Activated gamma-delta T cell treated with anti-CD3 and anti-CD28 coated beads, Interleukin-2, amount 50 U/mL, for 16 hours (primary cell): ENCODE measurements around the gene ZNF777.
"Not testable (repeated sequence)": the region's sequence is repeated elsewhere in the genome, so short reads cannot be mapped to it uniquely, and the experiment has no call there.

ENCODE experiments used
- DNase-seq: peaks from one replicate; pipeline ENCODE4 v3.0.0-alpha.2; 2020; ENCODE audit warnings: low read depth

ZNF777 gene

DNA sequence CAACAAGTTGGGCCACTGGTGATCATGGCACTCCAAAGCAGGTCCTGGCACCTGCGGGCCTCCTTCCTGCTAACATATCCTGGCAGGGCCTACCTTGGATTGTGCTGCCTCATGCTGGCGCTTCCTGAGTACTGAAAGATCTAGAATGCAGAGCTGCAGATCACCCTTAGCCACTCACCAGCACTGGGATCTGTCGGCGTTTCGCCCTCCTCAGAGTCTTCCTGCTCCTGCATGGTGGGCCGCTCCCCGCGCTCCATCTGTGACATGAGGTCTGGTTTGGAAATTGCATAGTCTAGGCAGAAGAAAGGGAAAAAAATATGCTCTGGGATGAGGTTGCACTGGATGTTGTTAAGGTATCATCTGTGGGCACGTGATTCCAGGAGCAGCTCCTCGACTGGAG, 10.0 kb downstream of the ZNF777 start:
- no peak for DNase-seq

DNA sequence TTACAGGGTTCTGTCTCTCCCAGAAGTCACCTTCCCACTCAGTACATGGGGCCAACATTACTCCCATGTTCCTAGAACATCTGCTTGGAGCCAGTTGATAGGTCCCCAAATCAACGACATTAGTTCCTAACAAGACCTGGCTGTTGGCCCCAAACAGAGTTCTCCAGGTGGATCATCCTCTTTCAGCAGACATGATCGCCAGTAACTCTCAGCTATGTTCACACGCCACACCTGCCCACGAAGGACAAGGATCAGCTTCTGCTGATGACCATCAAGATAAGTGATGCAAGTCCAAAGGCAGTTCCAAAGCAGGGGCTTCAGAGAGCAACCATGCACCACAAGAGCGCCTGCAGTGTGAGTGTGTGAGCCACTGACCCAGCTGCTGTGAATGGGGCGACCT, 11.0 kb downstream of the ZNF777 start:
- DNase-seq: no peak

DNA sequence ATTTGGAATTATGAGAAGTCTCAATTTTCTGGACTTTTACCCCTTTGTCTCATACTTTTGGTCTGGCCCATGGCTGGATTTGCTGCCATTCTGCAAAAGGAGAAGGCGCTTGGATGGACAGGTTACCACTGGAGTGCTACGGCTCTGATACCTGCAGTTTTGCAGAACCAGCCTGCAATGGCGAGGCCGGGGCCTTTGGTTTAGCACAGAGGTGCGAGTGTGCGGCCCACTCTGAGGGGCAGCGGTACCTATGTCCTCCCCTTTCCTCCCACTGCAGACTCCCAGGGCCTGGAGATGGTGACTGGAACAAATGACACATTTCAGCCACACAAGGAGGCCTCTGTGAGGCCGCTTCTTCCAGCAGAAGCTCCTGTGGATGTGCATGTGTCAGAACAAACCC, 11.9 kb downstream of the ZNF777 start:
- no peak for DNase-seq

DNA sequence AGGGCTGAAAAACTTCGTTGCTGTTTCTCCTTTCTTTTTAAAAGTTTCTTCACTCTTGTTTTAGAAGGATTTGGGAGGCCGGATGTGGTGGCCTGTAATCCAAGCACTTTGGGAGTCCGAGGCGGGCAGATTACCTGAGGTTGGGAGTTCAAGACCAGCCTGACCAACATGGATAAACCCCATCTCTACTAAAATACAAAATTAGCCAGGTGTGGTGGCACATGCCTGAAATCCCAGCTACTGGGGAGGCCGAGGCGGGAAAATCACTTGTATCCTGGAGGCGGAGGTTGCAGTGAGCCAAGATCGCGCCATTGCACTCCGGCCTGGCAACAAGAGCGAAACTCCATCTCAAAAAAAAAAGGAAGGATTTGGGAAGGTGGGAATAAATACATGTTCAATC, 14.8 kb downstream of the ZNF777 start:
- DNase-seq: not testable (repeated sequence)

DNA sequence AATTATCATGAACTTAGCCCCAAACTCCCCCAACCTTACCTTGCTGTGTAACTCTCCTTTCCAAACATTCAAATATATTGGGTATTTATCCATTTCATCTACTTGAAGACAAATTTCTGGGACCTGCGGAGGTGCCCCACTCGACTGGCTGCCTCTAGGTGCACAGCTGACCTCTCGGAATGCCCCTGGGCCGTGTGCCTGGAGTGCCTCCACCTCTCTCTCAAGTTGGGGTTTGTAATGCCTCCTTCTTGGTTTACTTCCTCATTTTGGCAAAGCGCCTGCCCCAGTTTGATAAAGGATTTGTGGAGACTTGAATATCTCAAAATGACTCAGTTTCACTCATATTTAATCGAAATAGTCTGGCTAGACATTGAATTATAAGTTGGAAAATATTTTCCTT, 16.6 kb downstream of the ZNF777 start:
- DNase-seq: no peak

DNA sequence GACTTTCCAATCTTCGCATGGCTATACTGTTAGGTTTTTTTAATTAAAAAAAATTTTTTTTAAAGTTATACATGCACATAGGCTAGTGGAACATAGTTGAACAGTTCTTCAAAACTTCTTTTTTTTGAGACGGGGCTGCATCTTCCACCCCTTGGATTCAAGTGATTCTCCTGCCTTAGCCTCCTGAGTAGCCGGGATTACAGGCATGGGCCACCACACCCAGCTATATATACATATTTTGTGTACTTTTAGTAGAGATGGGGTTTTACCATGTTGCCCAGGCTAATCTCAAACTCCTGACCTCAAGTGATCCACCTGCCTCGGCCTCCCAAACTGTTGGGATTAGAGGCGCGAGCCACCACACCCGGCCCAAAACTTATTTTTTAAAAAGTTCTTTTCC, 17.3 kb downstream of the ZNF777 start:
- no peak for DNase-seq

DNA sequence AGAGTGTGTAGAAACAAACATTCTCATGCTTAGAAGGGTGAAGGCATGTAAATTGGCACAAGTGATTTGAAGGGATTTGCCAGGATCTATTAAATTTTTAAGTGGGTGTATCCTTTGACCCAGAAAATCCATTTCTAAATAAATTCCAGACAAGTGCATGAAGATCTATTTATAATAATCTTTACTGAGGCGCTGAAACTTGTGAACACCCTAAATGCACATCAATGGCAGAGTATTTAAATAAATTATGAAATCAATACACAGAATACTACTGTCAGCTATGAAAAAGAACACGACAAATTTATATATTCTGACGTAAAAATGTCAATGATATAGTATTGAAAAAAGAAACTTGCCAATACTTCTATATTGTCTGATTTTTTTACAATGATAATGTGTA, 17.9 kb downstream of the ZNF777 start:
- no peak for DNase-seq

DNA sequence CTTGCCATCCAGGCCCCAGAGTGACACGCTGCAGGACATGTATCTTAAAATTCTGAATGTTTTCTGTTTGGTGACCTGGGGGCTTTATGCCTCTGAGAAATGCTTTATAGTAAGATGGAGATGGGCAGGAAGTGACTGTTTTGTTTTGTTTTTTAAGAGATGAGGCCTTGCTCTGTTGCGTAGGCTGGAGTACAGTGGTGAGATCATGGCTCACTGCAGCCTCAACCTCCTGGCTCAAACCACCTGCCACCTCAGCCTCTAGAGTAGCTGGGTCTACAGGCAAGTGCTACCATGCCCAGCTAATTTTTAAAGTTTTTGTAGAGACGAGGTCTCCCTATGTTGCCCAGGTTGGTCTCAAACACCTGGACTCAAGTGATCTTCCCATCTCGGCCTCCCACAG, 20.6 kb downstream of the ZNF777 start:
- DNase-seq: no peak

DNA sequence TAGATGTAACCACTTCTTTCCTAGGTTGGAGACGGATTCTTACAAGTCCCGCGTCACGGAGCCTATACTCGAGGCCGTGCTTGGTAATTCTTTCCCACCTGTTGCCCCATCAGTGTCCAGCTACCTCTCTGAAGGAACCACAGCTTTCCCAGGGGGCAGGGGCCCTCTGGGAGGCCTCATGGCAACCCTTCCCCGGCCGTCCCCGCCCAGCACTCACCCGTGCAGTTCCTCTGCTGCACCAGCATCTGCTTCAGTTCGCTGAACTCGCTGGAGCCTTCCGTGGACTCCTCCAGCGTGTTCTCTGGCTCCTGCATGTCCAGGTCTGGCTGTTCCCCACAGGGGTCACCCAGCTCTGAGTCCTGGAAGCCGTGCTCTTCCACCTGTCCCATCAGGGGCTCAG, 24.5 kb downstream of the ZNF777 start:
- no peak for DNase-seq

DNA sequence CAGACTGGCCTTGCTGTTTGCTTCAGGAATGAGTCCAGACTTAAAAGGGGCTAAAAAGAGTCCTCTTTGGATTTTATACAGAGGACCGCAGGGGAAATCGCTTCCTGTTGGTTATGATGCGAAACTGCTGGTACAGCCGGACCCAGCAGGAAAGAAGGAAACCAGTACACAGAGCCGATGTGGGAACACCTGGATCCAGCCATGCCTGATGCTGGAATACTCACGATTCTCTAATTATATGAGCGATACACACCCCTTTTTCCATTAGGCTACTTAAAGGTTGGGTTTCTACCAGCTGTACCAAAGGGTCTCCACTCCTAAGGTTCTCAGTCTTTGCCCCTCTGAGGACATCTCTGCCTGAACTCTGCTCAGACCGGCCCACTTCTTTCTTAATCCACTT, 27.7 kb downstream of the ZNF777 start:
- no peak for DNase-seq

DNA sequence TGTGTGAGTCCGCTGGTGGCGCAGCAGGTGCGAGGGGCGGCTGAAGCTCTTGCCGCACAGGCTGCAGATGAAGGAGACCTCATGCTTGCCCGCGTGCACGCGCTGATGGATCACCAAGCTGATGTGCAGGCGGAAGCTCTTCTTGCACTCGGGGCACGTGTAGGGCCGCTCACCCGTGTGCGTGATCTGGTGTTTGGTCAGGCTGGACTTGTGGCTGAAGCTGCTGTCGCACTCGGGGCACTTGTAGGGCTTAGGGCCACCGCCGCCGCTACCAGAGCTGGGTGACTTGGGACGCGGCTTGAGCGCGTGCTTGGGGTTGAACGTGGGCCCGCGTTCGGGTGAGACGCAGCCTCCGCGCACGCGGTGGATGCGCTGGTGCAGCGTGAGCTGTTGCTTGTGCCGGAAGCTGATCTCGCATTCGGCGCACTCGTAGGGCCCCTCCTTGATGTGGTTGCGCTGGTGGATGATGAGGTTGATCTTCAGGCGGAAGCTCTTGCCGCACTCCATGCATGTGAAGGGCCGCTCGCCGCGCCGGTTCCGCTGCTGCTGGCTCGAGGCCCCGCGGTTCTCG, 28.7 kb downstream of the ZNF777 start:
- no peak for DNase-seq

DNA sequence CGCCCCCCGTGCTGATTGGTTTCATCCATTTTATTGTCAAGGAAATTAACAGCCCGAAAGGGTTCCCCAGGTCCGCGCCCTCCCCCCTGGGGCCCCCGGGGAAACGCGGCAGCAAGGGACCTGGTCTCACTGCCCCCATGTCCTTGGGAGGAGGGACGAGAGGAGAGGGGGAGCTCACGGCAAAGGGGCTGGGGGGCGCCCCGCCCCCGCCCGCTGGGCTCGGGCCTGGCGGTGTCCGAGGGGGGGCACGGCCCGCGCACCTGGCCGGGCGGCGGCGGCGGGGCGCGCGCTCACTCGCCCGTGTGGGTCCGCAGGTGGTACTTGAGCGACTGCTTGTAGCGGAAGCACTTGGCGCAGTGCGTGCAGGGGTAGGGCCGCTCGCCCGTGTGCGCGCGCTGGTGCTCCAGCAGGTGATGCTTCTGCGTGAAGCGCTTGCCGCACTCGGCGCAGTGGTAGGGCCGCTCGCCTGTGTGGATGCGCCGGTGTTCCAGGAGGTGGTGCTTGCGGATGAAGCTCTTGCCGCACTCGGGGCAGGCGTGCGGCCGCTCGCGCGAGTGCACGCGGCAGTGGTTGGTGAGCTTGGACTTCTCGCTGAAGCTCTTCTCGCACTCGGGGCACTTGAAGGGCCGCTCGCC, 29.3 kb downstream of the ZNF777 start:
- no peak for DNase-seq

DNA sequence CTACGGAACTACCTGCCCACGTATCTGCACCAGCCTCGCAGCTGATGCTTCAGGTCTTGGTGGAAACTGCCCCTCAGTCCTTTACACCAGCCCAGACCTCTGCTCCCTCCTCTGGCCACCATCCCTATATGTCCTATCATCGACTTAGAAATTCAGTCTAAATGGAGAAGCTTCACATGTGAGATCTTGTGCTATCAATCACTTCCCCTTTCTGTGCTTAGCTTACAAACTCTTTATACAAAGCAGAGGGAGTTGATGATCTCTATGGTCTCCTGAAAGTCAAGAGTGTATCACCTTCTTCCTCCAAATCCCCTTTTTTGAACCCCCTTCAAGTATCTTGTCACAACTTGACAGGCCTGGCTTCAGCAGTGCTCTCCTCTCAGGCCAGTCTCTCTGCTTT, 30.7 kb downstream of the ZNF777 start:
- DNase-seq: no peak

DNA sequence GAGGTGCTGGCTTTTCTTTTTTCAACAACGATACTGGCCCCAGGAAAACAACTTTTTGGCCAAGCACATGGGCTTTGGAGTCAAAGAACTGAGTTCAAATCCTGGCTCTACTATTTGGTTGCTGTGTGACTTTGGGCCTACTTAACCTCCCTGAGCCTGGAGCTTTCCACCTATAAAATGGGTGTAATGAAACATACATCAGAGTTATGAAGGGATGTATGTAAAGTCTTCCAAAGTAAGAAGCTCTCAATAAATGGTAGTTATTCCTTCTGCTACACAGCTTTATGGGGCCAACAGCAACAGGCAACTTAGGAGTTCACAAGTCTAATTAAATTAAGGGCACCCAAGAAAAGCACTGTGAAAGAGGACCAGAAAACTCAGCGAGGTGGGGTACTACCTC, 33.0 kb downstream of the ZNF777 start:
- DNase-seq: no peak

DNA sequence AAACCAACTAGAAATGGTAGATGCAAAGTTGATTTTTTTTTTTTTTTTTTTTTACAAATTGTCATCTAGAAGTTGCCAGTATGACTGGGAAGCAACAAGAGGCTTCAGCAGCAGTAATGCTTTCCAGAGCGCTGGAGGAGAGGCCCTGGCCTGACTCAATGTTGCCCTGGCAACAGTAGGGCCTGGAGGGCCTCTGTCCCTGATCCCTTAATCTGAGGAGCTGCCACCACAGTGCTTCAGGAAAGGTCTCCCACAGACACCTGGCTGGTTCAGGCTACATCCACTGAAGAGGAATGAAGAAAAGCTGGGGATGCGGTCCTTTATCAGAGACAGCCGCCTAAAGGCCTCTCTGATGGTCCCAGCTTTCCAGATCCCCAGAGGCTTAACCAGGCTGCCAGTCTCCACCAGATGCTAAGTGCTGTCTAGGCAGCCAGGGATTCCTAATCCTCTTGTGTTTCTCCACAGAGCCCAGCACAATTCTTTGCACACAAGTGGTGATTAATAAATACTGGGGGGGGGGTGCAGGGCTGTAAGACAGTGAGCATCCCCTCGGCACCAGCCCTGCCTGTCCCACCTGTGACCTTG, 33.7 kb downstream of the ZNF777 start:
- DNase-seq: no peak

DNA sequence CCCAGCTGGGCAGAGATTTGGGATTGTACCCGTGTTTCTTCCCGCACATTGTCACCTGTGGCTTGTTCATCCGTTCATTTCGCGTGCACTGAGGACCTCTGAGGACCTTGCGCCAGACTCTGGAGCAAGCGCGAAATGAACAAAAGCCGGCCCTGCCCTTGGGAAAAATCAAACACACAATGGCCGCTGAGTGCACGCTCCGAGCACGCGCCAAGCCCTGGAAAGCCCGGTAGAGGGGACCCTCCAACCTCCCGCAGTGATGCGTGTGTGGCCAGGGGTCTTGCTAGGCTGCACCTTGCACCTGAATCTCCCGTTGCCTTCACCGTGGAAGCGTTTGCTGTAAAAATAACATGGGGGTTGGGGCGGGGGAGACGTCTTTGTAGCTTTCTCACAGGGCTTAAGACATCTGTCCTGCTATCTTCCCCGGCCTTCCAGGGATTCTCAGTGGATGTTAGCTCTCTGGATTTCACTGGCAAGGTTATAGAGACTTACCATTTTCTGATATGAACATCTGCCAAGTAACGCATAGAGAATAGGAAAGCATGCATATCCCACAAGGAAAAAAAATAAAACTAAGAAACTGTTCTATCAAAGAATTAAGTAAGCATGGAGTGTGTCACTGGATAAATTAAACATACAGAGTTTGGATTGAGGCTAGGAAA, 37.3 kb downstream of the ZNF777 start:
- DNase-seq: no peak

DNA sequence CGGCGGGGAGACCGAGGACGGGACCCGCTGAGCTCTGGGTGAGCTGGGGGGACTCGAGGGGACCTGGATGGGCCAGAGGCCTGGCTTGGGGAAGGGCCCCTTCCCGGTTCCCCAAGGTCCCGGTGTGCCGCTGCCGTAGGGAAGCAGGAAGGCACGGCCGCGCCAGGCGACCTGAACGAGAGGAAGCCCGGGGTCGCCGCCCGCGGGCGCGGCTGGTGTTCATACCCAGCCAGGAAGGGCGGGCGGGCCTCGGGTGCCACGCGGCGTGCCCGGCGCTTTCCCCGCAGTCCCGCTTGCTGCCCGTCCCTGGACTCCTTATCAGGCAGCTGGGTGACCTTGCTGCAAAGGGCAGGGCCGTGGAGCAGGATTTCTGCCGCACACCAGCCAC, 38.0 kb downstream of the ZNF777 start:
- DNase-seq: no peak

DNA sequence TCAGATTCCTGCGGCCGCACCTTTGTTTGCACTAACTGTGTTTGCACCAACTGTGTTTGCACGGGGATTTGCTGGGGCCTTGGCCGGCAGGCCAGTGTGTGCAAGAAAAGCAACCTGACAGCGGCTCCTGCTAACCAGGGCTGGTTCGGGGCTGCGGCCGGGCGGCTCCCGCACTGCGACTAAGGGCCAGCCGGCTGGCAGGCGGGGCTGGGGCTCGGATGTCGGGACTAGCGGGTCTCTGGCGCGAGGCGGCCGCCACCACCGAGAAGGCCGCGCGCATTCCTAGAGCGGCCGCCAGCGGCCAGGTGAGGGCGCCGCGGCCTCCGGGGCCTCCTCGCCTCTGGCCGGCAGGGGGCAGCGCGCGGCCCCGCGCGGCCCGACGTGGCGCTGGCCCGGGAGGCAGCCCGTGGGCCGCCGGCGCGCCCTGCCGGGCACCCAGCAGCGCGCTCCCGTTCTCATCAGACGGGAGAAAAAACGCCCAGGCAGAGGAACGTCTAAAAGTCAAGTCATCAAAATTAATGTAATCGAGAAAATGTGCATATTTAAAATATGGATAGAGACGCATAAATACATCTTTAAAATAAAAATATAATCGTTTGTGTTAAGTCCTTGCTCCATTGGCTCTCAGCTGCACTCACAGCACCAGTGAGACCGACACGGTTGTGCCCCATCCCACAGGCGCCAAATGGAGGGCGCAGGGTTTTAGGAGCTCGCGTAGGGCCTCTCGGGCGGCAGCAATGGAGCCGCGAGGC, 38.5 kb downstream of the ZNF777 start:
- DNase-seq: peak; percentile 50

DNA sequence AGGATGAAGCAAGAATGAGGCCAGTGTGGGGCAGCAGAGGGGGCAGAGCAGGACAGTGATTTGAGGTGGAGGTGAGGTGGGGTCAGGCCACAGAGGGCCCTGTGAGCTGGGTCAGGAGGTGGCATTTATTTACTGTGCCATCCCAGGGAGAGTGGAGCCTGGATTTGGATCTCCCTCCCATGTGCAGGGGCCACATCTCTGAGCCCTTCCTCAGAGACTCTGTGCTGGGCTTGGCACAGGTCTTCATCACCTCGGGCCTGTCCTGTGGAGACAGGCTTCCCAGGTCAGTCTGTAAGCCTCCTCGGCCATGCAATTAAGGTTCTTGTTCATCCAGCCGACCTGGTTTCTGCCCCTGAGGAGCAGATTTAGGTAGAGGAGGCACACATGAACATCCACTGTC, 40.9 kb downstream of the ZNF777 start:
- DNase-seq: no peak

DNA sequence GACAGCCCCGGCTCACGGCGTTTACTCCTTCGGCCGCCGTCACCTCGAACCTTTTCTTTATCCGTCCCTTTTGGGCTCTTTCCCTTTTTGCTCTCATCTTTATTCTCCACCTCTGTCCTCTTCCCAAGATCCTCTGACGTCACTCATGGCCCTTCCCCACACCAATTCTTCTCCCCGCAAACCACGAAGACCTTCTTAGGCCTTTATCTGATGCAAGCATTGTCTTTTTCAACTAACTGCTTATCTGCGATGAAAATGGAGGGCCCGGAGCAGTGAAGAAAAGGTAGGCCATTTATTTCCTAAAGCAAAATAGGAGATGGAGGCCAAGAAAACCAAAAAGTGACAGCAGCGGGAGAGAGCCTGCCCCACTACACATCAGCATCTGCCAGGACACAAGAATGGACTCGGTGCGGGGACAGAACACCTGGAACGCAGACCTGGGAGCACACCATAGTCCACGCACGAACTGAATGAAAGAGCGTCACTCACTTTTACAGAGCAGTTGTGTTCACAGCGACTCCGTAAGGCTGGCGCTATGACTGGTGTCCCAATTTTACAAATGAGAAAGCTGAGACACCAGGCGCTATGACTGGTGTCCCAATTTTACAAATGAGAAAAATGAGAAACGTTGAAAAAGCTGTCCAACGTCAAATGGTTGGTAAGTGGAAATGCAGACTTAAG, 45.3 kb downstream of the ZNF777 start:
- no peak for DNase-seq

DNA sequence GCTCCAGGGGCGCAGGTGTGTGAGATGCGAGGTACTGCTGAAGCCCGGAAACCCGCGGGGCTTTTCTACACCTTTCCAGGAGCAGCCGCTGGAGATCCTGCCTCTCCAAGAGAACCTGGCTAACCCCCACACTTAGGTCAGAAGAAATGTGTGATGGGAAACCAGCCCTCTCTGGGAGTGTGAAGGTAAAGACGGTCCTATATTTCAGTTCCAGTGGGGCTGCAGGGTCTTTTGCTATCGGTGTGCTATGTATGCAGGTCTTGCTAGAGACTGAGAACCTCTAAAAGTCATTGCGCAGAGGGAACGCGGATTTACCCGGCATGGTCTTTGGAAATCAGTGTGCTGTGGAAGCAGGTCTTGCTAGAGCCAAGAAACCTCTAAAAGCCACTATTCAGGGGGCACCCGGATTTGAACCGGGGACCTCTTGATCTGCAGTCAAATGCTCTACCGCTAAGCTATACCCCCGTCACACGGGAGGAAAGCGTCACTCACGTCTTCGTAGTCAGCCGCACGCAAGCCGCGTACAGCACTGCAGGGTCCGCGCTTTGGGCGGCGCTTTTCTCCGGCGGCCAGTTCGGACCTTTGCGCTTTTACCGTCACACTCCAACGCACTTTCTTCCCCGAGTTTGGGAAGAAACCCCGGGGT, 46.0 kb downstream of the ZNF777 start:
- no peak for DNase-seq

DNA sequence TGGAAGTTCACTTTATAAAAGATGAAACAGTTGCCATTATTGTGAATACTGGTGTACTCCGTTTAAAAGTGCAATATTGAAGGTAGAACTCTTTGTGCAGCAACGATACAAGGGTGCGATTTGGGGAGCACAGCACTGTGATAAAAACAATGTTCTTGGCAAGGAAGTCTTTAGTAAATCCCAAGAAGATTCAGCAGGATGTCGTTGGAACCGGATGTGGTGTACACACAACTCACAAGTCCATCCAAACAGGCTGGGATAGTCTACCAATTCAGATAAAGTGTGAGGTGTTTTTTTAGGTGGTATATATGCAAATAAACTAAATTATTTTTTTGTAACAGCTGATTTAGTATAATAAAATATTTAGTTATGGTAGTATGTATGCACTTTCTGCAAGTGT, 46.7 kb downstream of the ZNF777 start:
- no peak for DNase-seq
